SK-N-SH (cell line): ENCODE data around the gene RNU6-9. TPM values are rescaled to one million over a fixed set of nuclear protein-coding genes. Genes with fewer than 3 reads are reported as not detected.

ENCODE experiments used
- CTCF ChIA-PET: fragments of 300-600, 350-600 bp; formaldehyde crosslinking; extraction: SDS; loops from one replicate; lab custom pipeline; 2021; lab: Yijun Ruan, JAX
- POLR2A ChIA-PET: fragments of 350-600 bp; sonication (Branson Sonifier 250); formaldehyde crosslinking; extraction: SDS; loops from one replicate; lab custom pipeline; 2020; ENCODE audit warnings: antibody characterized with exemption, inconsistent platforms; lab: Yijun Ruan, JAX
- DNase-seq: peaks from one replicate; pipeline ENCODE4 v3.0.0; 2012
- H2AFZ ChIP-seq: fragments of 200-600 bp; sonication (generic); 2 replicates; pipeline ENCODE4 v1.8.1; 2016; ENCODE audit warnings: antibody characterized with exemption, mild to moderate bottlenecking, low read depth
- H3F3A ChIP-seq: fragments of 200-600 bp; sonication (generic); replicated peaks from 2 replicates; pipeline ENCODE3; 2016; ENCODE audit warnings: antibody characterized with exemption, mild to moderate bottlenecking; ENCODE audit not compliant: insufficient read depth
- H3K27ac ChIP-seq, 2 experiments: fragments of 200-500 bp in 1 of 2; fragments of 200-600 bp in 1 of 2; sonication (Bioruptor generic) in 1 of 2; sonication (generic), shearing (Covaris generic) in 1 of 2; 2 replicates each; pipeline versions ENCODE4 v1.5.1 to v1.6.1; 2014 to 2016; ENCODE audit warnings: low read depth in 2 of 2, inconsistent platforms in 1 of 2, low read length in 1 of 2, mild to moderate bottlenecking in 1 of 2, mixed read lengths in 1 of 2
- H3K27me3 ChIP-seq: fragments of 200-600 bp; sonication (generic), shearing (Covaris generic); 2 replicates; pipeline ENCODE4 v1.6.1; 2016; ENCODE audit warnings: mixed run types; ENCODE audit not compliant: insufficient read depth
- H3K36me3 ChIP-seq, 2 experiments: fragments of 200-500 bp in 1 of 2; fragments of 200-600 bp in 1 of 2; sonication (Bioruptor generic) in 1 of 2; sonication (generic) in 1 of 2; replicated peaks in 1 of 2; 2 replicates each; pipeline versions ENCODE3 to v1.5.1; 2014 to 2016; ENCODE audit warnings: low read length in 1 of 2, mild to moderate bottlenecking in 1 of 2; ENCODE audit not compliant: insufficient read depth in 2 of 2, control insufficient read depth in 1 of 2
- H3K4me1 ChIP-seq, 2 experiments: fragments of 200-500 bp in 1 of 2; fragments of 200-600 bp in 1 of 2; sonication (Bioruptor generic) in 1 of 2; sonication (generic), shearing (Covaris generic) in 1 of 2; 2 replicates each; pipeline versions ENCODE4 v1.5.1 to v1.6.1; 2014 to 2016; ENCODE audit warnings: low read depth in 1 of 2, low read length in 1 of 2, mixed run types in 1 of 2; ENCODE audit not compliant: insufficient read depth in 2 of 2, control insufficient read depth in 1 of 2
- H3K4me2 ChIP-seq: fragments of 200-600 bp; sonication (generic), shearing (Covaris generic); 2 replicates; pipeline ENCODE4 v1.6.1; 2017; ENCODE audit warnings: mixed run types
- H3K4me3 ChIP-seq, 2 experiments: fragments of 200-500 bp in 1 of 2; fragments of 200-600 bp in 1 of 2; sonication (Bioruptor generic) in 1 of 2; sonication (generic), shearing (Covaris generic) in 1 of 2; 2 replicates each; pipeline versions ENCODE4 v1.5.1 to v1.8.1; 2014 to 2016; ENCODE audit warnings: low read depth in 2 of 2, inconsistent platforms in 1 of 2, low read length in 1 of 2, mild to moderate bottlenecking in 1 of 2, mixed read lengths in 1 of 2, moderate library complexity in 1 of 2
- H3K79me2 ChIP-seq: fragments of 200-600 bp; sonication (generic); 2 replicates; pipeline ENCODE4 v1.8.1; 2017; ENCODE audit warnings: mild to moderate bottlenecking; ENCODE audit not compliant: insufficient read depth
- H3K9ac ChIP-seq: fragments of 200-600 bp; sonication (generic); 2 replicates; pipeline ENCODE4 v1.6.1; 2017; ENCODE audit warnings: mixed run types
- H3K9me2 ChIP-seq: fragments of 200-600 bp; sonication (generic); 2 replicates; pipeline ENCODE4 v1.6.1; 2017; ENCODE audit warnings: mixed run types
- H3K9me3 ChIP-seq: fragments of 200-600 bp; sonication (generic); 2 replicates; pipeline ENCODE4 v1.6.1; 2017; ENCODE audit warnings: mixed run types, mild to moderate bottlenecking, moderate library complexity
- H4K20me1 ChIP-seq: fragments of 200-600 bp; sonication (generic); 2 replicates; pipeline ENCODE4 v1.6.1; 2017; ENCODE audit warnings: mild to moderate bottlenecking, mixed run types; ENCODE audit not compliant: insufficient read depth
- EP300 ChIP-seq, 2 experiments: IDR thresholded peaks; 2 replicates each; pipeline versions ENCODE4 v1.4.0 to v1.6.1; 2012; ENCODE audit warnings: borderline replicate concordance in 1 of 2, low read depth in 1 of 2, low read length in 1 of 2
- FOXJ3 ChIP-seq: sonication (generic); formaldehyde crosslinking; IDR thresholded peaks from 2 replicates; pipeline ENCODE4 v1.5.1; 2020; ENCODE audit warnings: mild to moderate bottlenecking, missing genetic modification reagents
- FOXM1 ChIP-seq: IDR thresholded peaks from 2 replicates; pipeline ENCODE4 v1.4.0; 2012; ENCODE audit warnings: low read depth, mild to moderate bottlenecking
- GABPA ChIP-seq: IDR thresholded peaks from 2 replicates; pipeline ENCODE4 v1.4.0; 2012; ENCODE audit warnings: low read depth, mild to moderate bottlenecking
- GATA2 ChIP-seq: sonication (generic); formaldehyde crosslinking; IDR thresholded peaks from 2 replicates; pipeline ENCODE4 v1.5.0; 2020; ENCODE audit warnings: mild to moderate bottlenecking, missing genetic modification reagents
- MAX ChIP-seq: IDR thresholded peaks from 2 replicates; pipeline ENCODE4 v1.4.0; 2012; ENCODE audit warnings: low read depth
- MEF2A ChIP-seq: IDR thresholded peaks from 2 replicates; pipeline ENCODE4 v1.4.0; 2012; ENCODE audit warnings: low read depth, borderline replicate concordance
- MXI1 ChIP-seq: IDR thresholded peaks from 2 replicates; pipeline ENCODE4 v1.6.1; 2012; ENCODE audit warnings: mild to moderate bottlenecking, low read depth, low read length, improper control_type of control experiment
- NFIC ChIP-seq: IDR thresholded peaks from 2 replicates; pipeline ENCODE4 v1.4.0; 2012; ENCODE audit warnings: borderline replicate concordance
- POLR2AphosphoS5 ChIP-seq: IDR thresholded peaks from 2 replicates; pipeline ENCODE4 v1.6.1; 2012; ENCODE audit warnings: low read depth, low read length
- RCOR1 ChIP-seq: fragments of 150-350 bp; IDR thresholded peaks from 2 replicates; pipeline ENCODE4 v1.6.1; 2017; ENCODE audit warnings: antibody characterized with exemption, low read length
- SIN3A ChIP-seq: IDR thresholded peaks from 2 replicates; pipeline ENCODE4 v1.6.1; 2012; ENCODE audit warnings: low read depth, mild to moderate bottlenecking, low read length, moderate library complexity, borderline replicate concordance
- SMC3 ChIP-seq: IDR thresholded peaks from 2 replicates; pipeline ENCODE4 v1.6.1; 2012; ENCODE audit warnings: low read depth, low read length, improper control_type of control experiment
- TCF12 ChIP-seq: IDR thresholded peaks from 2 replicates; pipeline ENCODE4 v1.4.0; 2012
- ZBTB33 ChIP-seq: IDR thresholded peaks from 2 replicates; pipeline ENCODE4 v1.4.0; 2012; ENCODE audit warnings: low read depth, borderline replicate concordance
- WGBS: methylation state at CpG from one replicate; pipeline ENCODE4 v1.1.6; 2017; ENCODE audit warnings: low lambda C conversion rate; 5-methylcytosine and 5-hydroxymethylcytosine counted together
- polyA plus RNA-seq, 3 experiments: library from polyadenylated mRNA; depleted of rRNA; stranded (reverse); fragments of >200 nt; gene quantifications; 2 replicates each; pipeline ENCODE4 v1.2.3, GENCODE V29; 2012
- TF ChIP-seq, protein P1 (sequence below): IDR thresholded peaks from 2 replicates; pipeline ENCODE4; 2012
- TF ChIP-seq, protein P2 (sequence below): fragments of 200-600 bp; sonication (generic); IDR thresholded peaks from 2 replicates; pipeline ENCODE4 v1.6.1; 2017; ENCODE audit warnings: antibody characterized with exemption, mild to moderate bottlenecking, moderate library complexity

The RNU6-9 gene
- polyA plus RNA-seq, 1 of the 3 experiments (the other 2 are of a cell fraction): not detected

- TF ChIP-seq MXI1: peak; percentile 97
- peak in 1 of 2 experiments; percentile 30; a peak in 1 of 4 replicates for TF ChIP-seq EP300 (IDR thresholded peaks at IDR 0.05; ENCODE audit: borderline replicate concordance in 1 of 2, low read depth in 1 of 2, low read length in 1 of 2)
- TF ChIP-seq FOXJ3: 0 out of 2 replicates have a peak, but pooled peaks have one; percentile 18
- peak; percentile 29; the same call in 1 of the 2 replicates for TF ChIP-seq RCOR1
- TF ChIP-seq TCF12: no peak
- Histone ChIP-seq H3F3A (peaks cover 6% of the 10 kb centered on the region), H3K79me2 (peaks cover 9% of the 10 kb centered on the region), H4K20me1 (no peaks in the 10 kb centered on the region), H3K27me3 (no peaks in the 10 kb centered on the region), H3K27ac (peak overlapping the region in 1 of 2 experiments; percentile 72; a peak in 2 of 4 replicates), H3K4me1 (peaks cover 0 to 19% of the 10 kb centered on the region in 2 experiments; a peak in 1 of 4 replicates), H2AFZ (no peak overlapping the region), H3K9me3 (no peaks in the 10 kb centered on the region), H3K4me3 (no peak overlapping the region), H3K9ac (no peak overlapping the region), H3K36me3 (peaks cover 4 to 54% of the 10 kb centered on the region in 2 experiments), H3K9me2 (no peaks in the 10 kb centered on the region), H3K4me2 (no peak overlapping the region)
- POLR2A ChIA-PET: no interaction called here
- DNase-seq: peak; percentile 92
- CTCF ChIA-PET: interaction anchor here (0.9 to 1.8 kb wide), 2 partner anchors 24 to 134 kb away, joined by 3 to 5 read pairs; partner anchors contain the start of gene RNU6-2
- WGBS: 71% methylated on average over 16 of the region's 16 CpGs
Measured at GRCh38 chr19:887072-887471, 6.2 kb upstream of the RNU6-9 start.

GRCh38 chr19:887599-887998 is 5.7 kb upstream of the RNU6-9 start:
- Histone ChIP-seq H3K36me3 (peaks cover 4 to 51% of the 10 kb centered on the region in 2 experiments), H3K79me2 (peaks cover 14% of the 10 kb centered on the region)
- POLR2A ChIA-PET: no interaction called here

More at GRCh38 chr19:887599-887998, 5.7 kb upstream of the RNU6-9 start:
- CTCF ChIA-PET: interaction anchor here (1.8 kb wide), 1 partner anchor 24 kb away, joined by 5 read pairs; no protein-coding TSS in a partner anchor
- H3K4me3 ChIP-seq: no peak overlapping the region
- no peaks in the 10 kb centered on the region for H3K9me3 ChIP-seq
- no peak overlapping the region for H3K9ac ChIP-seq
- no peak for DNase-seq
- peaks cover 6% of the 10 kb centered on the region for H3F3A ChIP-seq
- H3K9me2 ChIP-seq: no peaks in the 10 kb centered on the region
- H3K4me2 ChIP-seq: no peak overlapping the region
- H3K4me1 ChIP-seq: peaks cover 0 to 20% of the 10 kb centered on the region in 2 experiments; a peak in 1 of 4 replicates
- no peaks in the 10 kb centered on the region for H4K20me1 ChIP-seq
- H3K27ac ChIP-seq: peak overlapping the region in 1 of 2 experiments; percentile 2; a peak in 2 of 4 replicates
- 96% methylated on average over 8 of the region's 10 CpGs for WGBS
- TF ChIP-seq, protein P1, sequence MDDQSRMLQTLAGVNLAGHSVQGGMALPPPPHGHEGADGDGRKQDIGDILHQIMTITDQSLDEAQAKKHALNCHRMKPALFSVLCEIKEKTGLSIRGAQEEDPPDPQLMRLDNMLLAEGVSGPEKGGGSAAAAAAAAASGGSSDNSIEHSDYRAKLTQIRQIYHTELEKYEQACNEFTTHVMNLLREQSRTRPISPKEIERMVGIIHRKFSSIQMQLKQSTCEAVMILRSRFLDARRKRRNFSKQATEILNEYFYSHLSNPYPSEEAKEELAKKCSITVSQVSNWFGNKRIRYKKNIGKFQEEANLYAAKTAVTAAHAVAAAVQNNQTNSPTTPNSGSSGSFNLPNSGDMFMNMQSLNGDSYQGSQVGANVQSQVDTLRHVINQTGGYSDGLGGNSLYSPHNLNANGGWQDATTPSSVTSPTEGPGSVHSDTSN: no peak
- TF ChIP-seq TCF12: no peak
- TF ChIP-seq NFIC: no peak
- TF ChIP-seq SIN3A: no peak
- TF ChIP-seq MXI1: no peak
- no peak for TF ChIP-seq MEF2A
- no peak for TF ChIP-seq GATA2 (CRISPR knock-in tag)
- TF ChIP-seq ZBTB33: no peak
- TF ChIP-seq GABPA: no peak
- TF ChIP-seq MAX: no peak
- TF ChIP-seq FOXM1: no peak
- no peak for TF ChIP-seq SMC3
- no peak for TF ChIP-seq POLR2AphosphoS5
- TF ChIP-seq, protein P2, sequence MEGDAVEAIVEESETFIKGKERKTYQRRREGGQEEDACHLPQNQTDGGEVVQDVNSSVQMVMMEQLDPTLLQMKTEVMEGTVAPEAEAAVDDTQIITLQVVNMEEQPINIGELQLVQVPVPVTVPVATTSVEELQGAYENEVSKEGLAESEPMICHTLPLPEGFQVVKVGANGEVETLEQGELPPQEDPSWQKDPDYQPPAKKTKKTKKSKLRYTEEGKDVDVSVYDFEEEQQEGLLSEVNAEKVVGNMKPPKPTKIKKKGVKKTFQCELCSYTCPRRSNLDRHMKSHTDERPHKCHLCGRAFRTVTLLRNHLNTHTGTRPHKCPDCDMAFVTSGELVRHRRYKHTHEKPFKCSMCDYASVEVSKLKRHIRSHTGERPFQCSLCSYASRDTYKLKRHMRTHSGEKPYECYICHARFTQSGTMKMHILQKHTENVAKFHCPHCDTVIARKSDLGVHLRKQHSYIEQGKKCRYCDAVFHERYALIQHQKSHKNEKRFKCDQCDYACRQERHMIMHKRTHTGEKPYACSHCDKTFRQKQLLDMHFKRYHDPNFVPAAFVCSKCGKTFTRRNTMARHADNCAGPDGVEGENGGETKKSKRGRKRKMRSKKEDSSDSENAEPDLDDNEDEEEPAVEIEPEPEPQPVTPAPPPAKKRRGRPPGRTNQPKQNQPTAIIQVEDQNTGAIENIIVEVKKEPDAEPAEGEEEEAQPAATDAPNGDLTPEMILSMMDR: no peak
- TF ChIP-seq, all 33 proteins: peak for 0
- Histone ChIP-seq H2AFZ (no peak overlapping the region), H3K27me3 (no peaks in the 10 kb centered on the region)
